Tibial artery (tissue), 4 donors: ENCODE results near the gene PLA2G12A.

Experiments used
- DNase-seq, 2 donors: peaks; one replicate each; pipeline ENCODE4 v3.0.0-alpha.2; 2019
- H3K27ac ChIP-seq, 2 donors: fragments of 200-600 bp; sonication (generic) in 1 of 2; 1 replicate in 1 of 2; 2 replicates in 1 of 2; pipeline ENCODE4 v1.5.1; 2018 to 2019; ENCODE audit warnings: mild to moderate bottlenecking in 1 of 2
- H3K27me3 ChIP-seq, 2 donors: fragments of 200-600 bp; sonication (generic) in 1 of 2; one replicate each; pipeline versions ENCODE4 v1.5.1 to v1.6.0; 2016 to 2019
- H3K36me3 ChIP-seq, 3 donors: fragments of 200-600 bp; sonication (generic) in 2 of 3; one replicate each; pipeline ENCODE4 v1.5.1; 2016 to 2019; ENCODE audit warnings: mild to moderate bottlenecking in 2 of 3
- H3K4me1 ChIP-seq, 4 donors: fragments of 200-600 bp; sonication (generic) in 2 of 4; 1 replicate in 3 of 4; 2 replicates in 1 of 4; pipeline ENCODE4 v1.5.1; 2016 to 2019
- H3K4me3 ChIP-seq, 2 donors: fragments of 200-600 bp; sonication (generic) in 1 of 2; 1 replicate in 1 of 2; 2 replicates in 1 of 2; pipeline ENCODE4 v1.5.1; 2018 to 2019; ENCODE audit warnings: mild to moderate bottlenecking in 2 of 2
- H3K9me3 ChIP-seq, 3 donors: fragments of 200-600 bp; sonication (generic) in 1 of 3; one replicate each; pipeline ENCODE4 v1.5.1; 2016 to 2019
- intact Hi-C: fragments of 100-400 bp; cut with DNase I; formaldehyde crosslinking; loops from one replicate; pipeline ENCODE4 v1.15.0; 2023; ENCODE audit warnings: low total_unique reads
- TF ChIP-seq, protein P1 (sequence below), 2 experiments: fragments of 200-600 bp in 1 of 2; fragments of 450-650 bp in 1 of 2; IDR thresholded peaks; one replicate each; pipeline ENCODE4 v1.5.1; 2017 to 2019; ENCODE audit warnings: antibody characterized with exemption in 2 of 2, mild to moderate bottlenecking in 1 of 2, moderate library complexity in 1 of 2

The PLA2G12A gene

DNA sequence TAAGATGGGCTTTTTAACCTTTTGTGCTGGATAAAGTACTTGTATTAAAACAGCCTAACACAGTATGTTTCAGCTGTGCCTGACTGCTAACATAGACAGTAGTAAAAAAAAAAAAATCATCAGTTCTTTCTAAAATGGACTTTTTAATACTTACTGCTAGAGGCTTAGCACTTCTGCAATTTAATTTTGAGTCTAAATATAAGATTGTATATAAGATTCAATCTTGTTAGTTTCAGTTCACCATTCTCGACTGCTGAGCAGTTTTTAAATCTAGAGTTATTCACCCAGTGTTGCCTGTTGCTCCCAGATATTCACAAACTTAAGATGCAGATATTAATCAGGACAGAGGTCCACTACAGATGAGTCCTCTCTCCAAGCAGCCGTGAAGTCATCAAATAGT lies 6.8 kb downstream of the PLA2G12A start:
- DNase-seq, result no peak
- Histone ChIP-seq H3K9me3 (no peaks in the 10 kb centered on the region), H3K27ac (no peak overlapping the region), H3K27me3 (no peaks in the 10 kb centered on the region), H3K4me1 (no peaks in the 10 kb centered on the region), H3K36me3 (no peaks in the 10 kb centered on the region), H3K4me3 (no peak overlapping the region)
- intact Hi-C loops, result no loop called here
- TF ChIP-seq, protein P1, sequence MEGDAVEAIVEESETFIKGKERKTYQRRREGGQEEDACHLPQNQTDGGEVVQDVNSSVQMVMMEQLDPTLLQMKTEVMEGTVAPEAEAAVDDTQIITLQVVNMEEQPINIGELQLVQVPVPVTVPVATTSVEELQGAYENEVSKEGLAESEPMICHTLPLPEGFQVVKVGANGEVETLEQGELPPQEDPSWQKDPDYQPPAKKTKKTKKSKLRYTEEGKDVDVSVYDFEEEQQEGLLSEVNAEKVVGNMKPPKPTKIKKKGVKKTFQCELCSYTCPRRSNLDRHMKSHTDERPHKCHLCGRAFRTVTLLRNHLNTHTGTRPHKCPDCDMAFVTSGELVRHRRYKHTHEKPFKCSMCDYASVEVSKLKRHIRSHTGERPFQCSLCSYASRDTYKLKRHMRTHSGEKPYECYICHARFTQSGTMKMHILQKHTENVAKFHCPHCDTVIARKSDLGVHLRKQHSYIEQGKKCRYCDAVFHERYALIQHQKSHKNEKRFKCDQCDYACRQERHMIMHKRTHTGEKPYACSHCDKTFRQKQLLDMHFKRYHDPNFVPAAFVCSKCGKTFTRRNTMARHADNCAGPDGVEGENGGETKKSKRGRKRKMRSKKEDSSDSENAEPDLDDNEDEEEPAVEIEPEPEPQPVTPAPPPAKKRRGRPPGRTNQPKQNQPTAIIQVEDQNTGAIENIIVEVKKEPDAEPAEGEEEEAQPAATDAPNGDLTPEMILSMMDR (IDR thresholded peaks at IDR 0.05), result no peak

DNA sequence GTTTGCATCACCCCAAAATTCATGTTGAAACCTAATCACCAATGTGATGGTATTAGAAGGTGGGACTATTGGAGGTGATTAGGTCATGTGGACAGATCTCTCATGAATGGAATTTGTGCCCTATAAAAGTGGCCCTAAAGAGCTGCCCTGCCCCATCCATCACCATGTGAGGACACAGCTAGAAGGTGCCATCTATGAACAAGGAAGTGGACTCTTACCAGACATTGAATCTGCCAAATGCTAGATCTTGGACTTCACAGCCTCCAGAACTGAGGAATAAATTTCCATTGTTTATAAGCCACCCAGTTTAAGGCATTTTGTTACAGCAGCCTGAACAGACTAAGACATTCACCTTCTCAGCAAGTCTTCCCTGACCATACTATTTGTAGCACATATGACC lies 7.5 kb downstream of the PLA2G12A start:
- no peaks in the 10 kb centered on the region for H3K27me3 ChIP-seq
- H3K9me3 ChIP-seq, result no peaks in the 10 kb centered on the region
- H3K27ac ChIP-seq, result no peak overlapping the region
- intact Hi-C loops, result no loop called here
- DNase-seq, result no peak
- H3K4me3 ChIP-seq, result no peak overlapping the region
- H3K36me3 ChIP-seq, result peaks cover 0 to 2% (median 0%) of the 10 kb centered on the region in 3 donors
- TF ChIP-seq, protein P1 (IDR thresholded peaks at IDR 0.05), result no peak
- H3K4me1 ChIP-seq, result no peaks in the 10 kb centered on the region

DNA sequence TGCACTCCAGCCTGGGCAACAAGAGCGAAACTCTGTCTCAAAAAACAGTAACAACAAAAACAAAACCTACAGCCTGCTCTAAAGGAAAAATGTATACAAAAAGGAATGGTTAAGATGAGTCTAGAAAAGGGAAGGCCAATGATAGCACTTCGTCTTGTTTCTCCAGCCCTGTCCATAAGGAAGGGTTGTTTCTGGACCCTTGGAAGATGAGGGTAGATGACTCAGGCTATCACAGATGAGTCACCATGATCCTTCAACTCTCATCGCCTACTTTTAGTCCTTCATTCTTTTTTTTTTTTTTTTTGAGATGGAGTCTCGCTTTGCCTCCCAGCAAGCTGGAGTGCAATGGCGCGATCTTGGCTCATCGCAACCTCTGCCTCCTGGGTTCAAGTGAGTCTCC lies 8.8 kb downstream of the PLA2G12A start:
- no peaks in the 10 kb centered on the region for H3K9me3 ChIP-seq
- H3K36me3 ChIP-seq, result peaks cover 2 to 15% (median 11%) of the 10 kb centered on the region in 3 donors
- no peaks in the 10 kb centered on the region for H3K4me1 ChIP-seq
- no peaks in the 10 kb centered on the region for H3K27me3 ChIP-seq
- no peak overlapping the region for H3K27ac ChIP-seq
- intact Hi-C loops, result no loop called here
- no peak for DNase-seq
- no peak overlapping the region for H3K4me3 ChIP-seq
- TF ChIP-seq, protein P1 (IDR thresholded peaks at IDR 0.05), result no peak

DNA sequence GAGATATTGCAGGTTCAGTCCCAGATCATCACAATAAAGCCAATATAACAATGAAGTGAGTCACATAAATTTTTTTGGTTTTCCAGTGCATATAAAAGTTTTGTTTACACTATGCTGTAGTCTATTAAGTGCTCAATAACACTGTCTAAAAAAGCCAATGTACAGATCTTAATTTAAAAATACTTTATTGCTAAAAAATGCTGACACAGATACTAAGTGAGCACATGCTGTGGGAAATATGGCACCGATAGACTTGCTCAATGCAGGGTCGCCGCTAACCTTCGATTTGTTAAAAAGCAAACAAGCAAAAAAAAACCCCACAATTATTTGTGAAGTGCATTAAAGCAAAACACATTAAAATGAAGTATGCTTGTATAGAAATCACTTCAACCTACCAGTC lies 10.3 kb downstream of the PLA2G12A start:
- TF ChIP-seq, protein P1 (IDR thresholded peaks at IDR 0.05), result no peak
- intact Hi-C loops, result no loop called here
- Histone ChIP-seq H3K36me3 (peaks cover 4 to 24% (median 15%) of the 10 kb centered on the region in 3 donors), H3K4me3 (no peak overlapping the region), H3K4me1 (no peaks in the 10 kb centered on the region), H3K27me3 (no peaks in the 10 kb centered on the region), H3K9me3 (no peaks in the 10 kb centered on the region), H3K27ac (no peak overlapping the region)
- no peak for DNase-seq

DNA sequence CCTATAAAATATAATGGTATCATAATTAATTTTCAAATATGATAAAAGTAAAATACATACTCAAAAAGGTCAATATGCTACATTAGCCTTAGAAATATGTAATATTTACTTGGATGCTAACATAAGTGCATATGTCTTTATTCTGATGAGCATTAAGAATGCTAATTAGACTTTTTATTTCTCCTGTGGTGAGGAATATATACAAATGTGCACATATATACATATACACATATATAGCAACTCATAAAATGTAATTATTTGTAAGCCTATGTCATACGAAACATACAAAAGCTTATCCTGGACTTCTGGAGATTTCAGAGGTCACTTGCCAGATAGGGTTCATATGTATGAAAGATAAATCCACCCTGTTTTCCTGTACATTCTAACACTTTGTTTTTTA lies 11.1 kb downstream of the PLA2G12A start:
- TF ChIP-seq, protein P1 (IDR thresholded peaks at IDR 0.05), result no peak
- Histone ChIP-seq H3K27me3 (no peaks in the 10 kb centered on the region), H3K27ac (no peak overlapping the region), H3K36me3 (peaks cover 6 to 33% (median 20%) of the 10 kb centered on the region in 3 donors), H3K4me1 (no peaks in the 10 kb centered on the region), H3K9me3 (no peaks in the 10 kb centered on the region), H3K4me3 (no peak overlapping the region)
- intact Hi-C loops, result no loop called here
- no peak for DNase-seq

DNA sequence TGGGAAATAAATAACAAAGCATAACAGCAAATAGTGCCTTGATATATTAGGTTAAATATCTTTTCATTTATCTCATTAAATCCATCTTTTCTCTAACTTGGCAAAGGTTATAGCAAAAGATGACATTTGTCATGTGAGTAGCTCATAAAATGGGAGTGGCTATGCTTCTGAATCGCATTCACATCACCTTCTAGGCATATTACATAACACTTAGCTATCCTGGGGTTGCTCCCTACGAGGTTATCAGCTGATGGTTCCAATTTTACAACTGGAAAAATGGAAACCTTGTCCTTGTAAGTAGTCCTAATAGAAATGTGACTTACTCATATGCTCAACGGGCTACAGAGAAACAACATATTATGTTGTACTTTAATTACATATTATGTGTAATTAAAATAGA lies 16.4 kb downstream of the PLA2G12A start:
- no peak overlapping the region for H3K4me3 ChIP-seq
- peaks cover 18 to 57% (median 26%) of the 10 kb centered on the region in 3 donors for H3K36me3 ChIP-seq
- H3K27ac ChIP-seq, result no peak overlapping the region
- no peaks in the 10 kb centered on the region for H3K9me3 ChIP-seq
- H3K27me3 ChIP-seq, result no peaks in the 10 kb centered on the region
- intact Hi-C loops, result no loop called here
- TF ChIP-seq, protein P1 (IDR thresholded peaks at IDR 0.05), result no peak
- no peak for DNase-seq
- no peaks in the 10 kb centered on the region for H3K4me1 ChIP-seq
